Vagina (tissue), 2 donors: ENCODE data around the gene TAB2.

Source experiments
- CTCF ChIP-seq, 3 experiments: fragments of 450-650 bp in 2 of 3; fragments of 200-600 bp in 1 of 3; sonication (generic) in 1 of 3; IDR thresholded peaks; one replicate each; pipeline ENCODE4 v1.5.1; 2017 to 2019; ENCODE audit warnings: antibody characterized with exemption in 3 of 3, mild to moderate bottlenecking in 2 of 3, moderate library complexity in 2 of 3
- POLR2AphosphoS5 ChIP-seq, 2 donors: sonication (generic); formaldehyde crosslinking; IDR thresholded peaks; one replicate each; pipeline ENCODE4 v1.9.0; 2017; ENCODE audit warnings: antibody characterized with exemption in 2 of 2, mild to moderate bottlenecking in 2 of 2, low read depth in 1 of 2; ENCODE audit not compliant: insufficient read depth in 1 of 2

- TF ChIP-seq POLR2AphosphoS5 (IDR thresholded peaks at IDR 0.05; ENCODE audit: insufficient read depth in 1 of 2, low read depth in 1 of 2), result no peak
- no peak for TF ChIP-seq CTCF (IDR thresholded peaks at IDR 0.05)
Measured at GRCh38 chr6:149395185-149395584, 77.7 kb downstream of the TAB2 start.
